Skin of body (tissue), 2 donors: ENCODE measurements around the gene DCAF12. TPM values are rescaled to one million over a fixed set of nuclear protein-coding genes. Genes with fewer than 3 reads are reported as not detected.
"Not testable (repeated sequence)": the region's sequence is repeated elsewhere in the genome, so short reads cannot be mapped to it uniquely, and the experiment has no call there.

Experiments
- DNase-seq: peaks from one replicate; lab custom pipeline; 2025; lab: John Stamatoyannopoulos, UW
- total RNA-seq: library from RNA; depleted of rRNA; stranded (reverse); fragments of >200 nt; gene quantifications from one replicate; pipeline ENCODE4 v1.2.3, GENCODE V29; 2014

DCAF12 gene
- total RNA-seq = 34.0 TPM

- DNase-seq = peak; percentile 91
Measured at GRCh38 chr9:34126207-34127034, at the start of gene DCAF12. Gene DCAF12 (minus strand): TSS chr9:34126698. CDS start chr9:34126431, 267 bp downstream.

GRCh38 chr9:34176089-34176488 lies 49.6 kb upstream of the DCAF12 start:
- no peak for DNase-seq

GRCh38 chr9:34171753-34172535 lies 45.4 kb upstream of the DCAF12 start:
- DNase-seq = no peak

GRCh38 chr9:34170237-34170991 lies 43.9 kb upstream of the DCAF12 start:
- peak; percentile 48 for DNase-seq

GRCh38 chr9:34169125-34169524 lies 42.6 kb upstream of the DCAF12 start:
- no peak for DNase-seq

GRCh38 chr9:34163434-34163833 lies 36.9 kb upstream of the DCAF12 start:
- no peak for DNase-seq

GRCh38 chr9:34158362-34158869 lies 31.9 kb upstream of the DCAF12 start:
- DNase-seq = no peak

- DNase-seq = no peak
Measured at GRCh38 chr9:34157898-34158297, 31.4 kb upstream of the DCAF12 start.

- no peak for DNase-seq
Measured at GRCh38 chr9:34157318-34157717, 30.8 kb upstream of the DCAF12 start.

GRCh38 chr9:34154057-34154456 lies 27.6 kb upstream of the DCAF12 start:
- no peak for DNase-seq

- DNase-seq = no peak
Measured at GRCh38 chr9:34151398-34151797, 24.9 kb upstream of the DCAF12 start.

GRCh38 chr9:34145165-34145564 lies 18.7 kb upstream of the DCAF12 start:
- no peak for DNase-seq

- DNase-seq = no peak
Measured at GRCh38 chr9:34143116-34143515, 16.6 kb upstream of the DCAF12 start.

- DNase-seq = no peak
Measured at GRCh38 chr9:34140853-34141252, 14.4 kb upstream of the DCAF12 start.

- DNase-seq = no peak
Measured at GRCh38 chr9:34139477-34140146, 13.1 kb upstream of the DCAF12 start.

- not testable (repeated sequence) for DNase-seq
Measured at GRCh38 chr9:34138644-34139043, 12.1 kb upstream of the DCAF12 start.

- no peak for DNase-seq
Measured at GRCh38 chr9:34134521-34134920, 8.0 kb upstream of the DCAF12 start.

GRCh38 chr9:34133436-34133949 lies 7.0 kb upstream of the DCAF12 start:
- no peak for DNase-seq

GRCh38 chr9:34131571-34131970 lies 5.1 kb upstream of the DCAF12 start:
- DNase-seq = no peak

- no peak for DNase-seq
Measured at GRCh38 chr9:34127035-34127948, 794 bp upstream of the DCAF12 start.
